ENCODE results near the gene TGM3. TPM values are rescaled to one million over a fixed set of nuclear protein-coding genes. Genes with fewer than 3 reads are reported as not detected.
A peak's percentile ranks its signal among the peaks of the same experiment; 100 is the strongest.

TGM3 gene
- total RNA-seq, 1 experiment from 2014 or later = not detected

DNA sequence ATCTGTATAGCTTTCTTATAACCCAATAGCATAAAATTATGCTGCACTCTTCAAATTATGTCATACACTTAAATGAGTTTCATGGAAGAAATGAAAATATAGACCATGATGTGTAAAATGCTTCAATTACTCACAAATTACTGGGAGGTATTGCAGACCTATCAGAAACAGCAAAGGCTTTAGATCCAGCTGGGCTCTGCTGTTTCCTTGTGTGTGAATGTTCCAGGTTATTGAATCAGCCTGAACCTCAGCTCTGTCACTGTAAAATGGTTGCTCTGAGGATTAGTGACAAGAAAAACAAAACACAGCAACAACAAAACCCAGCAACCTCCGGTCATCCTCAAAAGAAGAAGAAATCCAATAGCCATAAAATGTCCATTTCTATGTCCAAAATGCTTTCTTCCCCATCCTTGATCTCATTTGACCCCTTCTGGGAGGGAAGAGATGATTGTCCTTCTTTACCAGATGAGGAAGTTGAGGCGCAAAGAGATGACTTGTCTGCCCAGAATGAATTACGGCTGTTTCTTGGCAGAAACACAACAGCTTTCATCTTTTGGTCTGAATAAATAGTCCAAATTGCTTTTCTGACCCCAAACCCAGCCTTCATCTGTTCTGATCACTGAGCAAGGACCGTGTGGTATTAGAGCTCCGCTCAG is 42.7 kb downstream of the TGM3 start:
- DNase-seq (ENCODE audit: low read depth) = no peak

- DNase-seq (ENCODE audit: low read depth) = no peak
These were observed 44.3 kb downstream of the TGM3 start for GRCh38 chr20:2340136-2340535.

- DNase-seq (ENCODE audit: low read depth) = no peak
These were observed 45.0 kb downstream of the TGM3 start for GRCh38 chr20:2340823-2341222.

DNA sequence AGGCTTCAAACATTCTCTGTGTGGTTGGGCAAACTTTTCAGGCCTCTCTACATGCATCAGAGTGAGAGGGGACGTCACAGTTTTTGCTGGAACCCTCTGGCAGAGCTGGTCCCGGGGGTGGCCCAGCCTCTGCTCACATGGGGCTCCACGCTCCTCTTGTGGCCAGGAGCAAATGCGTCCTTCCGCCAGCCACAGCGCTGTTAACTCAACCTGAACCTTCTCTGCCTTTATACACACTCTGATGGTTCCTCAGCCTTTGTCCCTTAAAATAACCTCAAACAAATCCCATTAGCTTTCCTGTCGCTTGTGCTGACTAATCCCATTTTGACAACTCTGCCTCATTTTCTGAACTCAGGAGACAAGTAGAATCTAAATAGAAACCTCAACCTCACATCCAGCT is 45.5 kb downstream of the TGM3 start:
- no peak for DNase-seq (ENCODE audit: low read depth)

- peak; percentile 35 for DNase-seq (ENCODE audit: low read depth)
These were observed 46.4 kb downstream of the TGM3 start for GRCh38 chr20:2342243-2342642.

DNA sequence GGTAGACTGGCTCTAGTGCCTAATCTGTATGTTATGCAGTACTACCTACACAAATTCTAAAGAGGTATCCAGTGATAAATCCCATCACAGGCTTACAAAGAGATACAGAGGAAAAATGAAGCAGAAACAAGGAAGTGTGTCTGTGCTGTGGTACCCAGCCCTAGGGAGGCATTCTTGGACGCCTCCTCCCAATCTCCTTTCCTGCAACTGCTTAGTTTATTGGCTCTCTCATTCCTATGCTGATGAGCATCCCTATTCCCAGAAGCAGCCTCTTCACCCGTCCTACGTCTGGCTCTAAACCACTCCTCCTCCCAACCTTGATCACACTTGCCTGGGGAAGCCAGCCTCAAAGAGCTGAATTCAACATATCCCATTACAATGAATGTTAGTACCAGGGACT is 50.4 kb downstream of the TGM3 start:
- no peak for DNase-seq (ENCODE audit: low read depth)

- DNase-seq (ENCODE audit: low read depth) = no peak
These were observed 52.5 kb downstream of the TGM3 start for GRCh38 chr20:2348336-2348735.

DNA sequence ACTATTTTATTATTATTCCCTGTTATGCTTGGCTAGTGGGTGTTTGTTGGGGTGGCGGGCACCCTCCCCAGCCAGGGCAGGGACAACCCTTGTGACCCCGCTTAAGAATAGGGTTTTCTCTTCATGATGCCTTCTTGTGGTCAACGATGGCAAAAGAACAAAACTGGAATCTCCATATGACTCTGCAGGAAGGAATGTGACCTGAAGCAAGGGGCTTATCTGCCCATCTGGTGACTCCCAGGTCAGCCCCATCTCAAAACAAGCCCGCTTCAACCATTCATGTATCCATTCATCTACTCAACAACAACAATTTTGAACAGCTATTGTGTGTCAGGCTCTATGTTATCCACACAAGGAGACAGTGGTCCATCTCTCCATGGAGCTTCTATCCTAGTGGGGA is 54.0 kb downstream of the TGM3 start:
- peak; percentile 91 for DNase-seq (ENCODE audit: low read depth)

GRCh38 chr20:2350606-2351005 is 54.8 kb downstream of the TGM3 start:
- peak; percentile 30 for DNase-seq (ENCODE audit: low read depth)

DNA sequence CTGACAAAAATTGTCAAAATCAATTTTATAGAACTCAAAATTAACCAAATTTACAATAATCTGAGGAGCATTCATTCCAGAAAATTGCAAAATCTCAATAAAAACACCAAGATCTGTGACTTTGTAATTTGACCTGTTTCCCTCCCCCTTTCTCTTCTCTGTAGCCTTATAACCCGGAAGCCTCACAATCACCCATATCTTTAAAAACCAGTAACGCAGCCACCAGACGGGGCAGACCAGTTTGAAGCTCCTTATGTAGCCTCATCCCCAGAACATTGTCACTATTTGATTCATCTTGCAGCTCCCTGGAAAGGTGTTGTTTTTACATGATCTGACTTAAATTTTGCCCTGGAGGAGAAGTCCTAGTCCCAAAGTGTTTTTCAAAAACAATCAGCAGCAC is 57.4 kb downstream of the TGM3 start:
- DNase-seq (ENCODE audit: low read depth) = no peak

DNA sequence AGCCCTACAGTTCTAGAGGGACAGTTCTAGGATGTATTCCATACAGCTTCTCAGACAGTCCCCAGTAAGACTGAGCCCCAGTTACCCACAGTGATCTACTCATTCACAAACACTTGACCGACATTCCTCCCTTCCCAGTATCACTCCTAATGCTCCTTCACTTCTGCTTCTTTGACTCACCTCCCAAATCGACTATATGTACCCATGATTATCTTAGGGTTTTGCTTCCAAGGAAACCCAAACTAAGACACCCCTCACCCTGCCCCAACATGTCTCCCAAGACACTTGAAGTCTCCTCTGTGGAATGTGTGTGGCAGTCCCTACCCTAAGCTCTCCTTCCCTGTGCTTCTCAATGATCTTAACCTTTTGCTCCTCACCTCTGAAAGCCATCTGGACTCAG is 61.3 kb downstream of the TGM3 start:
- no peak for DNase-seq (ENCODE audit: low read depth)

DNA sequence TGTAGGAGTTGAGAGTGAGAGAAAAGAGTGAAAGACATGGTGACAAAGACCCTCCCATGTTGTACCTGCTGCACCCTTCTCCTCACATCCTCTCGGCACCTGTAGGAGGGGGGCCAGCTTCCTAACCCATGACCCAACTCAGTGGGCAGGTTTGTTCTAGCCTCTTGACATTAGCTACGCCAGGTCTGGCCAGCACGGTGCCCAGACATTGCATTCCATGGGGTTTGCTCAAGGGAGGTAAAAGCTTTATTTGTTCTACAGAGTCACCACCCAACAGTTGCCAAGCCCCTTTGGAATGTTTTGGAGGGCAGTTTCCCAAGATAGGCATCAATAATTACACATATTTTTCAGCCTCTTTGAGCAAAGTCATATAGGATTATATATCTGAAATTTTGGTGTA is 62.2 kb downstream of the TGM3 start:
- DNase-seq (ENCODE audit: low read depth) = no peak

DNA sequence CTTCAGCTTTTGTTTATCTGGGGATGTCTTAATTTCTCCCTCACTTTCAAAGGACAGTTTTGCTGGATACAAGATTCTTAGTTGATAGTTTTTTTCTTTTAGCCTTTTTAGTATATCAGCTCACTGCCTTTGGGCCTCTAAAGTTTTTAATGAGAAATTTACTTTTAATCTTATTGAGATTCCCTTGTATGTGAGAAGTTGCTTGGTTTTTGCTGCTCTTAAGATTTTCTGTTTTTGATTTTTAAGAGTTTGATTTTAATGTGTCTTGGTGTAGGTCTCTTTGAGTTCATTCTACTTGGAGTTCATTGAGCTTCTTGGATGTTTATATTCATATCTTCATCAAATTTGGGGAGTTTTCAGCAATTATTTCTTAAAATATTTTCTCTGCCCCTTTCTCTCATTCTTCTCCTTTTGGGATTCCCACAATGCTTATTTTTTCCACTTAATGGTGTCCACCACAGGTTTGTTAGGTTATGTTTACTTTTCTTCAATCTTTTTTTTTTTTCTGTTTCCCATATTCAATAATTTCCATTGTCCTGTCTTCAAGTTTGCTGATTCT is 65.3 kb downstream of the TGM3 start:
- no peak for DNase-seq (ENCODE audit: low read depth)

DNA sequence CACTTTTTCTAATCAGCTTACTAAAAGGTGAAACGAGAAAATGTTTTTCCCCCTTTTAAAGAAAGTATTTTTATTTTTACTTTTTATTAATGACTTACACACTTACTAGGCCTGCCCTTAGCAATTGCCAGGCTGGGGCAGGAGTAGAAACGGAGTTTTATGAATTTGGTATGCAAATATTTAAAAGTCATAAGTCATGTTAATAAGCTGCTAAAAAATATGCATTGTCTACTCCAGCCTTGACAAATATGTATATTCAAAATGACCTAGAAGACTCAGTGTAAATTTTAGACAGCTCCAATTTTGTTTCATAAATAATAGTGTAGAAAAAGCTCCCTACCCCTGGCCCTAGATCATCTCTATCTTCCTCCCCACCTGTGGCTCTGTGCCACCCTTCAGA is 67.4 kb downstream of the TGM3 start:
- no peak for DNase-seq (ENCODE audit: low read depth)

DNA sequence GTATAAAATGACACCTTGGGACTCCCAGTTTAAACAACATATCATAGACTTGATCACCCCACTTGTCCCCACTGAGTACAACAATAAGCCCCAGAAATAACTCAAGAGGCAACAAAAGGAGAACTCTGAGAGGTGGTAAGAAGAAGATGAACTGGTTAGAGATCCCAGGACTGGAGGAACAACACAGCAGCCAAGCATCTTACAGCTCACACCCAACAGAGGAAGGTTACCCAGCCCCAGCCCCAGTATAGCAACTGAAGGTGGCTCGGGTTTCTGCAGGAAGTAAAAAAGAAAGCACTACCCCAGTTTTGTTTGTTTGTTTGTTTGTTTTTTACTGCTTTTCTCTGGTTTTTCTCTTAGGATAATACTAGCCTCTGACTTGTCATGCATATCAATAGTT is 67.8 kb downstream of the TGM3 start:
- no peak for DNase-seq (ENCODE audit: low read depth)

- DNase-seq (ENCODE audit: low read depth) = peak; percentile 40
These were observed 68.2 kb downstream of the TGM3 start for GRCh38 chr20:2364044-2364443.

DNA sequence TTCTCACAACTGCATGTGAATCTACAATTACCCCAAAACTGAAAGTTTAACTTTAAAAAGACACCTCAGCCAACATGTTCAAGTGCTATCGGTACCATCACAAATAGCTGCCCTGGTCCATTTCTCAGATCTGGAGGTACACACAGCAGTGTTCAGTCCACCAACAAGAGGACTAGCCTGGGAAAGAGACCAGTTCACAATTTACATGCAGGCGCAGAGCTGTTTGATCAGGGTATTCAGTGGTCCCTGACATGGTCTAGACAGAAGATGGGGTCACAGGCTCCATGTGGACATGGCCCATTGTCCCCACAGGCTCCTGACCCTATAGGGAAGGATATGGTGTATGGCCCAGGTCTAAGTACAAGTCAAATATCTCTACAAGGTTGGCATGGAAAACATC is 69.3 kb downstream of the TGM3 start:
- DNase-seq (ENCODE audit: low read depth) = no peak

DNA sequence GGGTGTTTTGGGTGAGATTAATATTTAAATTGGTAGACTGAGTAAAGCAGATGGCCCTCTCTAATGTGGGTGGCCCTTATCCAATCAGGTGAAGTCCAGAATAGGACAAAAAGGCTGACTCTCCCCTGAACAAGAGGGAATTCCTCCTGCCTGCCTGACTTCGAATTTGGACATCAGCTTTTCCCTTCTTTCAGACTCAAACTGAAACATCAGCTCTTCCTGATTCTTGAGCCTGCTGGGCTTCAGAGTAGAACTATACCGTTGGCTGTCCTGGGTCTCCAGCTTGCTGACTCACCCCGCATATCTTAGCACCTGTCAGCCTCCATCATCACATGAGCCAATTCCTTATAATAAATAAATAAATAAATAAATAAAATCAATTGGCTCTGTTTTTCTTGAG is 69.9 kb downstream of the TGM3 start:
- no peak for DNase-seq (ENCODE audit: low read depth)

DNA sequence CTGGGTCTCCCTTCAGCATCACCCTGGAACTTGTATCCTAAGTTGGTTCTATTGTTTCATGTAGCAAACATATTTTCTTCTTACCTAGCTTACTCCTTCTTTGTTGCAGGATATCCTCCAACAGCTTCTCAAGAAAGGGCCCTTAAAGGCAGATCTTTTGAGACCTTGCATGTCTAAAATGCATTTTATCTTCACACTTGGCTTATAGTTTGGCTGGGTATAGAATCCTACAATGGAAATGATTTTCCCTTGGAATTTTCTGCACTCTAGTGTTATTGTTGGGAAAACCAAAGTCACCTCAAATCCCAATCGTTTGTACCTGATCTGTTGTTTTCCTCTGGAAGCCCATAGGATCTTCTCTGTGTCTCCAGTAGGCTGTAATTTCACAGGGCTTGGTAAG is 72.8 kb downstream of the TGM3 start:
- DNase-seq (ENCODE audit: low read depth) = no peak

GRCh38 chr20:2373098-2373497 is 77.3 kb downstream of the TGM3 start:
- DNase-seq (ENCODE audit: low read depth) = no peak

GRCh38 chr20:2374346-2375125 is 78.7 kb downstream of the TGM3 start:
- DNase-seq (ENCODE audit: low read depth) = no peak

DNA sequence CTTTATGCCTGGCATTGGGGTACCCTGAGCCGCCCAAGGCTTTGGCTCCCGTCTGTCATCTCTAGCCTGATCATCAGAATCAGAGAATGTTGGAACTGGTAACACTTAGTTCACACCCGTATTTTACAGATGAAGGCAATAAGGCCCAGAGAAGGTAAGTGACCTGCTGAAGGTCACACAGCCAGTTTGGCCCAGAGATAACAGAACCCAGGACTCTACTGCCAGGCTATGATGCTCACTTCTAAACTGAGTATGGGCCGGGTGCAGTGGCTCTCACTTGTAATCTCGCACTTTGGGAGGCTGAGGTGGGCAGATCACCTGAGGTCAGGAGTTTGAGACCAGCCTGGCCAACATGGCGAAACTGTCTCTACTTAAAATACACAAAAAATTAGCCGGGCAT is 83.1 kb downstream of the TGM3 start:
- no peak for DNase-seq (ENCODE audit: low read depth)

- DNase-seq (ENCODE audit: low read depth) = peak; percentile 88
These were observed 83.9 kb downstream of the TGM3 start for GRCh38 chr20:2379511-2380229.

Data from RPMI7951 (cell line).